Measurements from ENCODE around the gene ACKR2. TPM values are rescaled to one million over a fixed set of nuclear protein-coding genes. Genes with fewer than 3 reads are reported as not detected.

ACKR2 gene
- total RNA-seq, 6 experiments from 2014 or later = 0.09 to 0.10 (median 0.10) TPM; not detected in 3

GRCh38 chr3:42884324-42884723, 75.1 kb downstream of the ACKR2 start:
- Mint-ChIP-seq H3K4me1 (ENCODE audit: low read depth) (peaks cover 15% of the 10 kb centered on the region), H3K36me3 (ENCODE audit: low read depth) (no peaks in the 10 kb centered on the region), H3K4me3 (no peak overlapping the region), H3K27ac (no peak overlapping the region), H3K9me3 (no peaks in the 10 kb centered on the region), H3K27me3 (ENCODE audit: insufficient read depth) (peaks cover 8% of the 10 kb centered on the region)
- no peak for DNase-seq
- TF ChIP-seq CTCF (IDR thresholded peaks at IDR 0.05) = no peak

DNA sequence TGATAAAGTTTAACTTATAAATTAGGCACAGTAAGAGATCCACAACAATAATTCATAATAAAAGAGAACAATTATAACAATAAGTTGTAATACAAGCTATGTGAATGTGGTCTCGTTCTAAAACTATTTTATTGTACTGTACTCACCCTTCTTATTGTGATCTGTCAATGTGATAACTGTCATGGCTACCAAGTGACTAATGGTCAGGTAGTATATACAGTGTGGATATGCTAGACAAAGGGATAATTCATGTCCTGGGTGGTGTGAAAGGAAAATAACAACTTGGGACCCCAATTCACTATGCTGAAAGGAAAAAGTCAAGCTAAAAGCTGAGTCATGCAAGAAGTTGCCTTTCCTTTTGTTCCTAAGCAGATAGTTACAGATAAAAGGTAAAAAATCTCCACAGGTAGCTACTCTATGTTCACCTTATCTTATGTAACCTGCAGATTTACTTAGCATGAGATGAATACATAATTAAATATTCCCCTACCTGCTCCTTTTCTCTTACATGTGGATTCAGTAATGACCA, 77.1 kb downstream of the ACKR2 start:
- Mint-ChIP-seq H3K4me3 (no peak overlapping the region), H3K4me1 (ENCODE audit: low read depth) (peaks cover 10% of the 10 kb centered on the region), H3K27ac (no peak overlapping the region), H3K27me3 (ENCODE audit: insufficient read depth) (peaks cover 13% of the 10 kb centered on the region), H3K36me3 (ENCODE audit: low read depth) (no peaks in the 10 kb centered on the region), H3K9me3 (no peaks in the 10 kb centered on the region)
- TF ChIP-seq CTCF (IDR thresholded peaks at IDR 0.05) = no peak
- DNase-seq = no peak

- Mint-ChIP-seq H3K27ac (no peak overlapping the region), H3K4me1 (ENCODE audit: low read depth) (peaks cover 6% of the 10 kb centered on the region; the same call in 1 of the 2 replicates), H3K36me3 (ENCODE audit: low read depth) (no peaks in the 10 kb centered on the region), H3K9me3 (no peaks in the 10 kb centered on the region), H3K4me3 (no peak overlapping the region), H3K27me3 (ENCODE audit: insufficient read depth) (peaks cover 13% of the 10 kb centered on the region)
- no peak for TF ChIP-seq CTCF (IDR thresholded peaks at IDR 0.05)
- DNase-seq = no peak
Observed at GRCh38 chr3:42887084-42887483, 77.8 kb downstream of the ACKR2 start.

DNA sequence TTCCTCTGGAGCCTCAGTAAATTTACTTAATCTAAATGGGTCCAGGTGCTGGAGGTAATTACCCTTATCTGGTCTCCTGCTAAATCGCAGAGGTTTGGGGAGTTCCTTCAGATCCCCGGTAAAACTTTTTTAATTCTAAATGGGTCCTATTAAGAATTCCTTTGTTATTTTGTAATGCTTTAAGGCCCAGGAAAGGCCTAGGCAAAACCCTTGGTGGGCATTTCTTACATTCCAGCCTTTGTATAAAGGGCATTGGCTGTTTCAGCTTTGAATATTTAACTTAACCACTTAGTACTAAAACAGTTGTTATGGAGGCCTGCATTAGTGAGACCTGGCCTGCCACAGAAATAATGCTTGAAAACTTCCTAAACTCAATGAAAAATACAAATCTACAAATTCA, 81.8 kb downstream of the ACKR2 start:
- no peaks in the 10 kb centered on the region for H3K9me3 Mint-ChIP-seq
- no peaks in the 10 kb centered on the region for H3K36me3 Mint-ChIP-seq (ENCODE audit: low read depth)
- H3K4me1 Mint-ChIP-seq (ENCODE audit: low read depth) = no peaks in the 10 kb centered on the region
- no peak overlapping the region for H3K27ac Mint-ChIP-seq
- DNase-seq = no peak
- no peak for TF ChIP-seq CTCF (IDR thresholded peaks at IDR 0.05)
- no peak overlapping the region for H3K4me3 Mint-ChIP-seq
- peaks cover 14% of the 10 kb centered on the region for H3K27me3 Mint-ChIP-seq (ENCODE audit: insufficient read depth)

DNA sequence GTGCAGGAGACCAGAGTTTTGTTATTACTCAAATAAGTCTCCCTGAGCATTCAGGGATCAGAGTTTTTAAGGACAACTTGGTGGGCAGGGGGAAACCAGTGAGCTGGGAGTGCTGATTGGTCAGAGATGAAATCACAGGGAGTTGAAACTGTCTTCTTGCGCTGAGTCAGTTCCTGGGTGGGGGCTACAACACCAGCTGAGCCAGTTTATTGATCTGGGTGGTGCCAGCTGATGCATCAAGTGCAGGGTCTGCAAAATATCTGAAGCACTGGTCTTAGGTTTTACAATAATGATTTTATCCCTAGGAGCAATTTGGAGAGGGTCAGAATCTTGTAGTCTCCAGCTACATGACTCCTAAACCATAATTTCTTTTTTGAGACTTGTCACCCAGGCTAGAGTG, 82.9 kb downstream of the ACKR2 start:
- H3K4me3 Mint-ChIP-seq = no peak overlapping the region
- no peaks in the 10 kb centered on the region for H3K36me3 Mint-ChIP-seq (ENCODE audit: low read depth)
- DNase-seq = no peak
- H3K9me3 Mint-ChIP-seq = no peaks in the 10 kb centered on the region
- H3K27me3 Mint-ChIP-seq (ENCODE audit: insufficient read depth) = peaks cover 14% of the 10 kb centered on the region
- H3K4me1 Mint-ChIP-seq (ENCODE audit: low read depth) = no peaks in the 10 kb centered on the region
- H3K27ac Mint-ChIP-seq = no peak overlapping the region
- TF ChIP-seq CTCF (IDR thresholded peaks at IDR 0.05) = no peak

- Mint-ChIP-seq H3K9me3 (no peaks in the 10 kb centered on the region), H3K36me3 (ENCODE audit: low read depth) (no peaks in the 10 kb centered on the region), H3K27me3 (ENCODE audit: insufficient read depth) (peaks cover 12% of the 10 kb centered on the region), H3K4me3 (no peak overlapping the region), H3K4me1 (ENCODE audit: low read depth) (no peaks in the 10 kb centered on the region), H3K27ac (no peak overlapping the region)
- DNase-seq = no peak
- TF ChIP-seq CTCF (IDR thresholded peaks at IDR 0.05) = no peak
Observed at GRCh38 chr3:42892807-42893206, 83.6 kb downstream of the ACKR2 start.
